SK-N-SH (cell line): ENCODE measurements around the gene FICD. TPM values are rescaled to one million over a fixed set of nuclear protein-coding genes. Genes with fewer than 3 reads are reported as not detected.

Experiments
- CTCF ChIA-PET: fragments of 300-600, 350-600 bp; formaldehyde crosslinking; extraction: SDS; loops from one replicate; lab custom pipeline; 2021; lab: Yijun Ruan, JAX
- POLR2A ChIA-PET: fragments of 350-600 bp; sonication (Branson Sonifier 250); formaldehyde crosslinking; extraction: SDS; loops from one replicate; lab custom pipeline; 2020; ENCODE audit warnings: antibody characterized with exemption, inconsistent platforms; lab: Yijun Ruan, JAX
- DNase-seq: peaks from one replicate; pipeline ENCODE4 v3.0.0; 2012
- H2AFZ ChIP-seq: fragments of 200-600 bp; sonication (generic); 2 replicates; pipeline ENCODE4 v1.8.1; 2016; ENCODE audit warnings: antibody characterized with exemption, mild to moderate bottlenecking, low read depth
- H3F3A ChIP-seq: fragments of 200-600 bp; sonication (generic); replicated peaks from 2 replicates; pipeline ENCODE3; 2016; ENCODE audit warnings: antibody characterized with exemption, mild to moderate bottlenecking; ENCODE audit not compliant: insufficient read depth
- H3K27ac ChIP-seq, 2 experiments: fragments of 200-500 bp in 1 of 2; fragments of 200-600 bp in 1 of 2; sonication (Bioruptor generic) in 1 of 2; sonication (generic), shearing (Covaris generic) in 1 of 2; 2 replicates each; pipeline versions ENCODE4 v1.5.1 to v1.6.1; 2014 to 2016; ENCODE audit warnings: low read depth in 2 of 2, inconsistent platforms in 1 of 2, low read length in 1 of 2, mild to moderate bottlenecking in 1 of 2, mixed read lengths in 1 of 2
- H3K27me3 ChIP-seq: fragments of 200-600 bp; sonication (generic), shearing (Covaris generic); 2 replicates; pipeline ENCODE4 v1.6.1; 2016; ENCODE audit warnings: mixed run types; ENCODE audit not compliant: insufficient read depth
- H3K36me3 ChIP-seq, 2 experiments: fragments of 200-500 bp in 1 of 2; fragments of 200-600 bp in 1 of 2; sonication (Bioruptor generic) in 1 of 2; sonication (generic) in 1 of 2; replicated peaks in 1 of 2; 2 replicates each; pipeline versions ENCODE3 to v1.5.1; 2014 to 2016; ENCODE audit warnings: low read length in 1 of 2, mild to moderate bottlenecking in 1 of 2; ENCODE audit not compliant: insufficient read depth in 2 of 2, control insufficient read depth in 1 of 2
- H3K4me1 ChIP-seq, 2 experiments: fragments of 200-500 bp in 1 of 2; fragments of 200-600 bp in 1 of 2; sonication (Bioruptor generic) in 1 of 2; sonication (generic), shearing (Covaris generic) in 1 of 2; 2 replicates each; pipeline versions ENCODE4 v1.5.1 to v1.6.1; 2014 to 2016; ENCODE audit warnings: low read depth in 1 of 2, low read length in 1 of 2, mixed run types in 1 of 2; ENCODE audit not compliant: insufficient read depth in 2 of 2, control insufficient read depth in 1 of 2
- H3K4me2 ChIP-seq: fragments of 200-600 bp; sonication (generic), shearing (Covaris generic); 2 replicates; pipeline ENCODE4 v1.6.1; 2017; ENCODE audit warnings: mixed run types
- H3K4me3 ChIP-seq, 2 experiments: fragments of 200-500 bp in 1 of 2; fragments of 200-600 bp in 1 of 2; sonication (Bioruptor generic) in 1 of 2; sonication (generic), shearing (Covaris generic) in 1 of 2; 2 replicates each; pipeline versions ENCODE4 v1.5.1 to v1.8.1; 2014 to 2016; ENCODE audit warnings: low read depth in 2 of 2, inconsistent platforms in 1 of 2, low read length in 1 of 2, mild to moderate bottlenecking in 1 of 2, mixed read lengths in 1 of 2, moderate library complexity in 1 of 2
- H3K79me2 ChIP-seq: fragments of 200-600 bp; sonication (generic); 2 replicates; pipeline ENCODE4 v1.8.1; 2017; ENCODE audit warnings: mild to moderate bottlenecking; ENCODE audit not compliant: insufficient read depth
- H3K9ac ChIP-seq: fragments of 200-600 bp; sonication (generic); 2 replicates; pipeline ENCODE4 v1.6.1; 2017; ENCODE audit warnings: mixed run types
- H3K9me2 ChIP-seq: fragments of 200-600 bp; sonication (generic); 2 replicates; pipeline ENCODE4 v1.6.1; 2017; ENCODE audit warnings: mixed run types
- H3K9me3 ChIP-seq: fragments of 200-600 bp; sonication (generic); 2 replicates; pipeline ENCODE4 v1.6.1; 2017; ENCODE audit warnings: mixed run types, mild to moderate bottlenecking, moderate library complexity
- H4K20me1 ChIP-seq: fragments of 200-600 bp; sonication (generic); 2 replicates; pipeline ENCODE4 v1.6.1; 2017; ENCODE audit warnings: mild to moderate bottlenecking, mixed run types; ENCODE audit not compliant: insufficient read depth
- CHD2 ChIP-seq: fragments of 150-350 bp; IDR thresholded peaks from 2 replicates; pipeline ENCODE4 v1.6.1; 2018; ENCODE audit warnings: low read length; ENCODE audit not compliant: partially characterized antibody
- EZH2phosphoT487 ChIP-seq: fragments of 200-600 bp; sonication (generic); IDR thresholded peaks from 2 replicates; pipeline ENCODE4 v1.6.1; 2017; ENCODE audit warnings: low read depth, mixed run types, mild to moderate bottlenecking, antibody characterized with exemption, moderate library complexity, borderline replicate concordance
- GATA2 ChIP-seq: sonication (generic); formaldehyde crosslinking; IDR thresholded peaks from 2 replicates; pipeline ENCODE4 v1.5.0; 2020; ENCODE audit warnings: mild to moderate bottlenecking, missing genetic modification reagents
- RAD21 ChIP-seq: IDR thresholded peaks from 2 replicates; pipeline ENCODE4 v1.6.1; 2012; ENCODE audit warnings: mild to moderate bottlenecking, low read length
- RFX5 ChIP-seq: IDR thresholded peaks from 2 replicates; pipeline ENCODE4 v1.6.1; 2012; ENCODE audit warnings: mild to moderate bottlenecking, improper control_type of control experiment, low read length
- RXRA ChIP-seq: IDR thresholded peaks from 2 replicates; pipeline ENCODE4 v1.4.0; 2012; ENCODE audit warnings: low read depth, mild to moderate bottlenecking, borderline replicate concordance
- SMC3 ChIP-seq: IDR thresholded peaks from 2 replicates; pipeline ENCODE4 v1.6.1; 2012; ENCODE audit warnings: low read depth, low read length, improper control_type of control experiment
- ZBTB33 ChIP-seq: IDR thresholded peaks from 2 replicates; pipeline ENCODE4 v1.4.0; 2012; ENCODE audit warnings: low read depth, borderline replicate concordance
- WGBS: methylation state at CpG from one replicate; pipeline ENCODE4 v1.1.6; 2017; ENCODE audit warnings: low lambda C conversion rate; 5-methylcytosine and 5-hydroxymethylcytosine counted together
- polyA plus RNA-seq, 3 experiments: library from polyadenylated mRNA; depleted of rRNA; stranded (reverse); fragments of >200 nt; gene quantifications; 2 replicates each; pipeline ENCODE4 v1.2.3, GENCODE V29; 2012
- TF ChIP-seq, protein P1 (sequence below): IDR thresholded peaks from 2 replicates; pipeline ENCODE4 v1.4.0; 2012; ENCODE audit warnings: low read depth, borderline replicate concordance
- TF ChIP-seq, protein P2 (sequence below): fragments of 150-350 bp; IDR thresholded peaks from 2 replicates; pipeline ENCODE4 v1.6.1; 2016; ENCODE audit warnings: mild to moderate bottlenecking, low read depth, low read length
- TF ChIP-seq, protein P3 (sequence below): fragments of 150-350 bp; IDR thresholded peaks from 2 replicates; pipeline ENCODE4 v1.6.1; 2017; ENCODE audit warnings: antibody characterized with exemption, low read length, low read depth, borderline replicate concordance
- TF ChIP-seq, protein P4 (sequence below): IDR thresholded peaks from 2 replicates; pipeline ENCODE4 v1.6.1; 2012; ENCODE audit warnings: mild to moderate bottlenecking, low read depth, low read length, moderate library complexity

Gene FICD
- polyA plus RNA-seq, 1 of the 3 experiments (the other 2 are of a cell fraction), result 1.0 TPM

DNA sequence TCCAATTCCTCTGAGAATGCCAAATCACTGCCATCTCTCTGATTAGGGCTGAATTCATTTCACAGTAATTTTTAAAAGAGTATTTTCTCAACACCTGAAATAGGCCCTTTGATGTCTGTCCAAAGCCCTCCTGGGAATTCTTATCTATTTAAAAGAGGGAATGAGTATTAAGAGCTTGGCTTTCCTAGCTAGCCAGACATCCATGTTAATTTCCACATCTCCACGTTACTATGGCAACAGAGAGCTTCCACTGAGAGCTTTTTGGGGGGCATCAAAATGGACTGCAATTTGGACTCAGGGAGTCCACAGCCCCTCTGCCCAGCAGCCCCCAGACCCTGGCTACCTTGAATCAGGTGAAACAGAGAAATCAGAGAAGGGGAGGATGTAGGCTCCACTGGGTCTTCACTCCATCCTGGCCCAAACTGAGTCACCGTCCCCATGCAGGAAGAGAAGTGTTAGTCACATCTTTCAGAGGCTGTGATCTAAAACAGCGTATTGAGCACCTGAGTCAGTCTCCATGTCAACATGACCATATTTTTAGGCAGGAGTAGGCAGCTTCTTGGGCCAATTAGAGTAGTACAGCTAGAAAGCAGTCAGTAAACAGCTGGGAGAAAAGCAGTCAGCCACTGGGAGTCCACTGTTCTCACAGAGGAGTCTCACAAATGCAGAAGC, 7.0 kb upstream of the FICD start:
- ChIA-PET POLR2A (no interaction called here), CTCF (interaction anchor here (0.6 to 2.4 kb wide), 12 partner anchors 13 to 590 kb away, joined by 3 to 14 read pairs (median 4); partner anchors contain the start of gene WSCD2)
- Histone ChIP-seq H3K27ac (no peak overlapping the region; a peak in 2 of 4 replicates), H3K36me3 (no peaks in the 10 kb centered on the region), H3K79me2 (no peaks in the 10 kb centered on the region), H3K4me2 (no peak overlapping the region), H3K9me3 (0 out of 2 replicates have a peak, but pooled peaks cover 9% of the 10 kb centered on the region), H3K4me3 (no peak overlapping the region), H3K27me3 (no peaks in the 10 kb centered on the region), H3K9me2 (no peaks in the 10 kb centered on the region), H3K9ac (no peak overlapping the region), H3K4me1 (peaks cover 0 to 10% of the 10 kb centered on the region in 2 experiments; a peak in 1 of 4 replicates), H3F3A (no peaks in the 10 kb centered on the region), H2AFZ (no peak overlapping the region), H4K20me1 (no peaks in the 10 kb centered on the region)
- no peak for DNase-seq
- TF ChIP-seq CHD2 (no peak), RAD21 (no peak), GATA2 (CRISPR knock-in tag) (no peak), EZH2phosphoT487 (no peak), ZBTB33 (no peak), SMC3 (no peak), RXRA (no peak), RFX5 (no peak)
- TF ChIP-seq, protein P1, sequence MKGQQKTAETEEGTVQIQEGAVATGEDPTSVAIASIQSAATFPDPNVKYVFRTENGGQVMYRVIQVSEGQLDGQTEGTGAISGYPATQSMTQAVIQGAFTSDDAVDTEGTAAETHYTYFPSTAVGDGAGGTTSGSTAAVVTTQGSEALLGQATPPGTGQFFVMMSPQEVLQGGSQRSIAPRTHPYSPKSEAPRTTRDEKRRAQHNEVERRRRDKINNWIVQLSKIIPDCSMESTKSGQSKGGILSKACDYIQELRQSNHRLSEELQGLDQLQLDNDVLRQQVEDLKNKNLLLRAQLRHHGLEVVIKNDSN, result no peak
- TF ChIP-seq, protein P2, sequence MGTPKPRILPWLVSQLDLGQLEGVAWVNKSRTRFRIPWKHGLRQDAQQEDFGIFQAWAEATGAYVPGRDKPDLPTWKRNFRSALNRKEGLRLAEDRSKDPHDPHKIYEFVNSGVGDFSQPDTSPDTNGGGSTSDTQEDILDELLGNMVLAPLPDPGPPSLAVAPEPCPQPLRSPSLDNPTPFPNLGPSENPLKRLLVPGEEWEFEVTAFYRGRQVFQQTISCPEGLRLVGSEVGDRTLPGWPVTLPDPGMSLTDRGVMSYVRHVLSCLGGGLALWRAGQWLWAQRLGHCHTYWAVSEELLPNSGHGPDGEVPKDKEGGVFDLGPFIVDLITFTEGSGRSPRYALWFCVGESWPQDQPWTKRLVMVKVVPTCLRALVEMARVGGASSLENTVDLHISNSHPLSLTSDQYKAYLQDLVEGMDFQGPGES, result no peak
- TF ChIP-seq, protein P3, sequence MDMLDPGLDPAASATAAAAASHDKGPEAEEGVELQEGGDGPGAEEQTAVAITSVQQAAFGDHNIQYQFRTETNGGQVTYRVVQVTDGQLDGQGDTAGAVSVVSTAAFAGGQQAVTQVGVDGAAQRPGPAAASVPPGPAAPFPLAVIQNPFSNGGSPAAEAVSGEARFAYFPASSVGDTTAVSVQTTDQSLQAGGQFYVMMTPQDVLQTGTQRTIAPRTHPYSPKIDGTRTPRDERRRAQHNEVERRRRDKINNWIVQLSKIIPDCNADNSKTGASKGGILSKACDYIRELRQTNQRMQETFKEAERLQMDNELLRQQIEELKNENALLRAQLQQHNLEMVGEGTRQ, result no peak
- TF ChIP-seq, protein P4, sequence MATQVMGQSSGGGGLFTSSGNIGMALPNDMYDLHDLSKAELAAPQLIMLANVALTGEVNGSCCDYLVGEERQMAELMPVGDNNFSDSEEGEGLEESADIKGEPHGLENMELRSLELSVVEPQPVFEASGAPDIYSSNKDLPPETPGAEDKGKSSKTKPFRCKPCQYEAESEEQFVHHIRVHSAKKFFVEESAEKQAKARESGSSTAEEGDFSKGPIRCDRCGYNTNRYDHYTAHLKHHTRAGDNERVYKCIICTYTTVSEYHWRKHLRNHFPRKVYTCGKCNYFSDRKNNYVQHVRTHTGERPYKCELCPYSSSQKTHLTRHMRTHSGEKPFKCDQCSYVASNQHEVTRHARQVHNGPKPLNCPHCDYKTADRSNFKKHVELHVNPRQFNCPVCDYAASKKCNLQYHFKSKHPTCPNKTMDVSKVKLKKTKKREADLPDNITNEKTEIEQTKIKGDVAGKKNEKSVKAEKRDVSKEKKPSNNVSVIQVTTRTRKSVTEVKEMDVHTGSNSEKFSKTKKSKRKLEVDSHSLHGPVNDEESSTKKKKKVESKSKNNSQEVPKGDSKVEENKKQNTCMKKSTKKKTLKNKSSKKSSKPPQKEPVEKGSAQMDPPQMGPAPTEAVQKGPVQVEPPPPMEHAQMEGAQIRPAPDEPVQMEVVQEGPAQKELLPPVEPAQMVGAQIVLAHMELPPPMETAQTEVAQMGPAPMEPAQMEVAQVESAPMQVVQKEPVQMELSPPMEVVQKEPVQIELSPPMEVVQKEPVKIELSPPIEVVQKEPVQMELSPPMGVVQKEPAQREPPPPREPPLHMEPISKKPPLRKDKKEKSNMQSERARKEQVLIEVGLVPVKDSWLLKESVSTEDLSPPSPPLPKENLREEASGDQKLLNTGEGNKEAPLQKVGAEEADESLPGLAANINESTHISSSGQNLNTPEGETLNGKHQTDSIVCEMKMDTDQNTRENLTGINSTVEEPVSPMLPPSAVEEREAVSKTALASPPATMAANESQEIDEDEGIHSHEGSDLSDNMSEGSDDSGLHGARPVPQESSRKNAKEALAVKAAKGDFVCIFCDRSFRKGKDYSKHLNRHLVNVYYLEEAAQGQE, result no peak
- 32% methylated on average over 3 of the region's 3 CpGs for WGBS
